Measurements from ENCODE around the gene SCUBE2. TPM values are rescaled to one million over a fixed set of nuclear protein-coding genes. Genes with fewer than 3 reads are reported as not detected.

Gene SCUBE2
- total RNA-seq = 0.26 and 1.1 TPM in 2 replicates

DNA sequence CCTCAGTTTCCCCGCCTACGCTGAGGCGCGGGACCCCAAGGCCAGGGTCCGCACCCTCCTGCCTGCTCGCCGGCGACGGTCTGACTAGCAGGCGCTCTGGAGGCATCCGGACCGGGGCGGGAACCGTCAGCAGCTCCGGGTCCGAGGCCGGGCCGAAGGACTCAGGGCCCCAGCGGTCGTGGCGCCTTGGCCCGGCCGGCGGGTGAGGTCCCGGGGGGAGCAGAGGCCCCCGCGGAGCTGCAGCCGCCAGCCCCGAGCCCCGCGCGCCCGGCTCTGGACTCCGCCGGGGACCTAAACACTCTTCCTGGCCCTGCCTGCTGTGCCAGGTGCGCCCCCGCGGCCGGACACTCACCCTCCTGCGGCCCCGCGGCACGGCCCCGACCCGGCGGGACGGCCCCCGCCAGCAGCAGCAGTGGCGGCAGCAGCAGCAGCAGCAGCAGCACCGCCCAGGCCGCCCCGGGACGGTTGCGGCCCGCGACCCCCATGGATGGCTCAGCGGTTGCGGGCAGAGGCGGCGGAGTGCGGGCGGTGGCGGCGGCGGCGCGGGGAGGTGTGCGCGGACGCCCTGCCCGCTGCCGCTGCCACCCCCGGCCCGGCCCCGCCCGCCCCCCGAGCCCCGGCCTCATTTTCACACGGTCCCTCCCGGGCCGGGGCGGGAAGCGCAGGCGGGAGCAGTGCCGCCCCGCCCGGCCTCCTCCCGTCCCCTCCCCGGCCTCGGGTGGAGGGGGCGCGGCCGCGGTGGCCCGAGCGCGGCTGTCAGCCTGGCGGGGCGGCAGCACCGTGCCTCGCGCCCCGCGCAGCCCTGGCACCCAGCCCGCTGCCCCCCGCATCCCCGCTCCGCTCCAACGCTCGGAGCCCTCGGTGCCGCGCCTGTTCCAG, at the start of gene SCUBE2:
Gene SCUBE2, minus strand, starts transcription at position 556 of the 879 bp plus-strand sequence. Its CDS starts 71 bp downstream, at position 485.

DNA sequence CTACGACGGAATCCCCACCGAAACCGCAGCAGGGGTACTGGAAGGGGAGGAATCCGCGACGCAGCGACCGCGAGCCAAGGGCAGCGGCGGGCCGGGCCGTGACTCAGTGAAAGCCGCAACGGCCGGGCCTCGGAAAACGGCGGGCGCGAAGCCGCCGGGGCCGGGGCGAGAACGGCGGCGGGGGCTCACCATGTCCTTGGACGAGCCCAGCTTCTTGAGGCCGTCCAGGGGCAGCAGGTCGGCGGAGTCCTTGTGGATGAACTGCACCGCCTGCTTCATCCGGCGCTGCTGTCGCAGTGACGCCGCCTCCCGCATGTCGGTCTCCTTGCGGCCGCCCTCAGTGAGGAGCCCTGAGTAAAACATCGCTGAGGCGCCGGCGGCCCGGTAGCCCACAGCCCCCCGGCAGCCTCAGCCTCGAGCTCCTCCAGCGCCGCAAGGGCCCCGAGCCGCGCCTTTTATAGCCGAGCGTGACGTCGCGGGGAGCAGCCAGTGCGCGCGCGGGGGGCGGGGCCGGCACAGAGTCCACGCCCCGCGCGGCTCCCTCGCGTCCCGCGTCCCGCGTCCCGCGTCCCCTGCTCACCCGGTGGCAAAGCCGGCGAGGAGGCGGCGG, 87.7 kb downstream of the SCUBE2 start, which contains the start of gene NRIP3:
Gene NRIP3, minus strand, starts transcription at position 429 of the 610 bp plus-strand sequence. Its CDS starts 66 bp downstream, at position 363.

Other genes with a start within 250 kb of the SCUBE2 start
- gene AKIP1, start 180.4 kb downstream of the SCUBE2 start, total RNA-seq = 25.0 and 38.0 TPM in 2 replicates
- gene C11orf16, start 158.7 kb downstream of the SCUBE2 start, total RNA-seq = not detected in 2 replicates
- gene ASCL3, start 148.6 kb downstream of the SCUBE2 start, total RNA-seq = not detected in 2 replicates
- gene TMEM9B, start 127.2 kb downstream of the SCUBE2 start, total RNA-seq = 36.3 and 40.0 TPM in 2 replicates
- gene NRIP3, start 87.6 kb downstream of the SCUBE2 start, total RNA-seq = 2.2 and 20.8 TPM in 2 replicates
- 55.3 and 70.5 TPM in 2 replicates for gene DENND5A, start 173.8 kb upstream of the SCUBE2 start, total RNA-seq
- 31.9 and 51.1 TPM in 2 replicates for gene TMEM41B, start 223.0 kb upstream of the SCUBE2 start, total RNA-seq

Data from epithelial cell of alveolus of lung (primary cell).